Measurements from ENCODE around the gene POGLUT2.
A peak's percentile ranks its signal among the peaks of the same experiment; 100 is the strongest.

GRCh38 chr13:102798581-102799425 lies at the start of gene POGLUT2, which contains the start of gene BIVM:
- TF ChIP-seq, protein P1, sequence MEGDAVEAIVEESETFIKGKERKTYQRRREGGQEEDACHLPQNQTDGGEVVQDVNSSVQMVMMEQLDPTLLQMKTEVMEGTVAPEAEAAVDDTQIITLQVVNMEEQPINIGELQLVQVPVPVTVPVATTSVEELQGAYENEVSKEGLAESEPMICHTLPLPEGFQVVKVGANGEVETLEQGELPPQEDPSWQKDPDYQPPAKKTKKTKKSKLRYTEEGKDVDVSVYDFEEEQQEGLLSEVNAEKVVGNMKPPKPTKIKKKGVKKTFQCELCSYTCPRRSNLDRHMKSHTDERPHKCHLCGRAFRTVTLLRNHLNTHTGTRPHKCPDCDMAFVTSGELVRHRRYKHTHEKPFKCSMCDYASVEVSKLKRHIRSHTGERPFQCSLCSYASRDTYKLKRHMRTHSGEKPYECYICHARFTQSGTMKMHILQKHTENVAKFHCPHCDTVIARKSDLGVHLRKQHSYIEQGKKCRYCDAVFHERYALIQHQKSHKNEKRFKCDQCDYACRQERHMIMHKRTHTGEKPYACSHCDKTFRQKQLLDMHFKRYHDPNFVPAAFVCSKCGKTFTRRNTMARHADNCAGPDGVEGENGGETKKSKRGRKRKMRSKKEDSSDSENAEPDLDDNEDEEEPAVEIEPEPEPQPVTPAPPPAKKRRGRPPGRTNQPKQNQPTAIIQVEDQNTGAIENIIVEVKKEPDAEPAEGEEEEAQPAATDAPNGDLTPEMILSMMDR (IDR thresholded peaks at IDR 0.05): no peak
- peak; percentile 27 to 42 for TF ChIP-seq POLR2A (IDR thresholded peaks at IDR 0.05)
